DND-41 (cell line): ENCODE results near the gene RHEBL1.
"Not testable (repeated sequence)": the region's sequence is repeated elsewhere in the genome, so short reads cannot be mapped to it uniquely, and the experiment has no call there.

Experiments used
- EZH2 ChIP-seq: IDR thresholded peaks from 3 replicates; pipeline ENCODE4 v1.6.1; 2012; ENCODE audit warnings: borderline replicate concordance, low read depth, mild to moderate bottlenecking, moderate library complexity, low read length, inconsistent platforms; ENCODE audit not compliant: severe bottlenecking
- TF ChIP-seq, protein P1 (sequence below): IDR thresholded peaks from 2 replicates; pipeline ENCODE4 v1.5.1; 2012; ENCODE audit warnings: borderline replicate concordance, low read length, moderate library complexity, mild to moderate bottlenecking; ENCODE audit not compliant: poor library complexity, severe bottlenecking; ENCODE audit errors: extremely low read depth

GRCh38 chr12:49061916-49062315, 7.9 kb downstream of the RHEBL1 start:
- TF ChIP-seq, protein P1, sequence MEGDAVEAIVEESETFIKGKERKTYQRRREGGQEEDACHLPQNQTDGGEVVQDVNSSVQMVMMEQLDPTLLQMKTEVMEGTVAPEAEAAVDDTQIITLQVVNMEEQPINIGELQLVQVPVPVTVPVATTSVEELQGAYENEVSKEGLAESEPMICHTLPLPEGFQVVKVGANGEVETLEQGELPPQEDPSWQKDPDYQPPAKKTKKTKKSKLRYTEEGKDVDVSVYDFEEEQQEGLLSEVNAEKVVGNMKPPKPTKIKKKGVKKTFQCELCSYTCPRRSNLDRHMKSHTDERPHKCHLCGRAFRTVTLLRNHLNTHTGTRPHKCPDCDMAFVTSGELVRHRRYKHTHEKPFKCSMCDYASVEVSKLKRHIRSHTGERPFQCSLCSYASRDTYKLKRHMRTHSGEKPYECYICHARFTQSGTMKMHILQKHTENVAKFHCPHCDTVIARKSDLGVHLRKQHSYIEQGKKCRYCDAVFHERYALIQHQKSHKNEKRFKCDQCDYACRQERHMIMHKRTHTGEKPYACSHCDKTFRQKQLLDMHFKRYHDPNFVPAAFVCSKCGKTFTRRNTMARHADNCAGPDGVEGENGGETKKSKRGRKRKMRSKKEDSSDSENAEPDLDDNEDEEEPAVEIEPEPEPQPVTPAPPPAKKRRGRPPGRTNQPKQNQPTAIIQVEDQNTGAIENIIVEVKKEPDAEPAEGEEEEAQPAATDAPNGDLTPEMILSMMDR, result not testable (repeated sequence)
- not testable (repeated sequence) for TF ChIP-seq EZH2
